ENCODE data around the gene LMNTD2.
A peak's percentile ranks its signal among the peaks of the same experiment; 100 is the strongest.

Gene LMNTD2

DNA sequence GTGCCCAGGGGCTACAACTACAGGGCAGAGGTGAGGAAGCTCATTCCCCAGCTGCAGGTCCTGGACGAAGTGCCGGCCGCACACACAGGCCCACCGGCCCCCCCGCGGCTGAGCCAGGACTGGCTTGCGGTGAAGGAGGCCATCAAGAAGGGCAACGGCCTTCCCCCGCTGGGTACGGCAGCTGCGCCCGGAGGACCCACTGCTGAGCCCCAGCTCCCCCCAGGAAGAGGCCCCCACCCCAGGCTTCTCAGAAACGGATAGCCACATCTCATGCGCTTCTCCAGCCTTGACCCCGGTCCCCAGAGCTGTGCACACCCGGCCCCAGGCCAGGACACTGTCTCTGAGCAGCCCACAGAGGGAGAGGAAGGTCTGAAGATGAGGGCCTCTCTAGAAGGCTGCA, 9.4 kb downstream of the LMNTD2 start:
- DNase-seq = no peak

DNA sequence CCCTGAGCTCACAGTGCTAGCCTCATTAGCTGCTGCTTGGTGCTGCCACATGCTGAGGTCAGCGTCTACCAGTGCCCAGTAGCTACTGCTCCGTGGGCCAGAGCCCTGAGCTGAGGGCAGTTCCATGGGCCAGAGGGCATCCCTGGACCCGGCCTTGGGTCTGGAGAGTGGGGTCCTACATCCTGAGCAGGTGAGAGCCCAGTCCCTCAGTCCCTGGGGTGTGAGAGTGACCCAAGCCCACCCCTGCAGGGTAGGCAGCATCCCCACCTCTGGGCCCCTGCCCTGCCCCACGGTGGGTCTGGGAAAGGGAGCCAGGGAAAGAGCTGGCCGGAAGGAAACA, 9.8 kb downstream of the LMNTD2 start:
- DNase-seq = no peak

DNA sequence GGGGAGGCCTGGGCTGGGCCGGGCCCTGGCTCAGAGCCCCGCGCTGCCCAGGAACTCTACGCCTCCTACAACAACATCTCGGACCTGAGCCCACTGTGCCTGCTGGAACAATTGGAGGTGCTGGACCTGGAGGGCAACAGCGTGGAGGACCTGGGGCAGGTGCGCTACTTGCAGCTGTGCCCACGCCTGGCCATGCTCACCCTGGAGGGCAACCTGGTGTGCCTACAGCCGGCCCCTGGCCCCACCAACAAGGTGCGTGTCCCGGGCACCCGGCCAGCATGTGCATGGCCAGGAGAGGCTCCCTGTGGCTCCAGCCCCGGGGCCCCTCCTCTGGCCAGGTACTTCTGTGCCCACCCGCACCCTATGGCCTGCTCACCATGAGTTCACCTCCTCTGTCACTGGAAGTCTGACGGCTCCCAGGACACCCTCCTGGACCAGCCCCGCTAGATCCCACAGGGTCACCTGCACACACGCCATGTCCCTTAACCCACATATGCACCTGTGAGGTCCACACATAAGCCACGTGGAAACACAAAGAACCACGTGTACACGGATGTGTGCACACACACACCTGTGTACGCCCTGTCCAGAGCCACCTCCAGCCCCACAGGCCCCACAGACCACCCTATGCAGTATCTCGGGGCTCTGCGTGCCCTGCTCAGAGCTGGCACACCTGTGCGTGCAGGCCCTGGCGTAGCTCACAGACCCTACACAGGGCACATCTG, 10.4 kb downstream of the LMNTD2 start:
- no peak for DNase-seq

DNA sequence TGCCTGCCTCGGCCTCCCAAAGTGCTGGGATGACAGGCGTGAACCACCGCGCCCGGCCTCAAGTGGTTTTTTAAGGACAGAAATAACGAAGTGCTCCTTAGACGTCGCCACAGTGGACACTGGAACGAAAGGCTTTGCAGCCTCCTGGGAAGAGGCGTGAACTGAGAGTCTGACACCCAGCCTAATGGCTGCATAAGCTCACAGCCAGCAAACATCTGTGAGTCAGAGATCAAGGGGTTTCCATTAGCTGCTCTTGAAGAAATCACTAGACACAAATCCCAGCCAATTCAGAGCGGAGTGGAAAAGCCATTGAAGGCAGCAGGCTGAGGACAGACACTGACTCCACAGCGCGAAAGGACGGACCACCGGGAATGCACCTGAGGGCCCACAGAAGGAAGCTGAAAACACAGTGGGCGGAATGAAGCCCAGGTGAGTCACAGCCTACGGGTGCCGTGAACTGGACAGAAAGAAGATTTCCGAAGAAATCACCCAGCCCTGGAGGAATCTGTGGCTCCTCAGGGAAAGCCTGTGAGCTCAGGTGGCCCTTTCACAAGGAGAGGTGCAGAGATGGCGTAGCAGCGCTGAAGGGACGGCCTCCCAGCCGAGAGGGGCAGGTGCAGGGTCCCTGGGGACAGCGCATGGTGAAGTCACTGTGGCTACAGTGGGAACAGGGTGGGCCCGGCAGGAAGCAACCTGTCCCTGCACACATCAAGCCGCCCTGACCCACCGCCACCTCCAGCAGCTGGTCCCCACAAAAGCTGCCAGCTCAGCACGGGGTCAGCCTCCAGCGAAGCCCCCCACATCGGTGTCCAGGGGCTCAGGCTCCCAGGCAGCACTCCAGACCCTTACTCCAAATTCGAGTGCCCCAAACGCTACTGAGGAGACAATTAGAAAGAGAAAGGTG, 11.6 kb downstream of the LMNTD2 start:
- DNase-seq = no peak

DNA sequence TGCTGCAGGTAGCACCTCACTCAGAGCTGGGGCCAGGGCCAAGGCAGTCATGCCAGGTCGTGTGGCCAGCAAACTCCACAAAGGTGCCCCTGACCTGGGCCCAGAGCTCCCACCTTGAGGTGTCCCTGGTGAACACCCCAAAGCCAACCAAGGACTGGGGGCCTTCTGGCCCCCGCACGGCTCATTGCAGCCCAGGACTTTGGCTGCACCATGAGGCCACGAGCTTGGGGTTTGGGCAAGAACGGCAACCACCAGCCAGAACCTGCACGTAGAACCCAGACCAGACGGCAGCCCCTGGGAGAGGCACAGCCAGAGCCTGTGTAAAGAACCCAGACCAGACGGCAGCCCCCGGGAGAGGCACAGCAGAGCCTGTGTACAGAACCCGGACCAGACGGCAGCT, 15.4 kb downstream of the LMNTD2 start:
- no peak for DNase-seq

DNA sequence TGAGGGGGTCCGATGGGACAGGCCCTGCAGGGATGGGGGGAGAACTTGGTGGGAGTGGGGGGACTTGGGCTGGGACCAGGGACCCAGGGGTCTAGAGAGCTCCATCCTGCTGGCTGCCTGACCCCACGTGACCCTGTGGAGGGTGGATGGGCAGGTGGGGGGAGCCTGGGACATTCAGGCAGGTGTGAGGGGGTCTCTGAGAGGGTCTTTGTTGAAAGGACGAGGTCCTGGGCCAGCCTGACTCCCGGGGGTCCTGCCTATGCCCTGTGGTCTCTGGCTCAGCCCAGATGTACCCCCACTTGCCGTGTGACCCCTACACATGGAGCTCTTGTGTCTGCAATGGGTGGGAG, 15.7 kb downstream of the LMNTD2 start:
- DNase-seq = no peak

DNA sequence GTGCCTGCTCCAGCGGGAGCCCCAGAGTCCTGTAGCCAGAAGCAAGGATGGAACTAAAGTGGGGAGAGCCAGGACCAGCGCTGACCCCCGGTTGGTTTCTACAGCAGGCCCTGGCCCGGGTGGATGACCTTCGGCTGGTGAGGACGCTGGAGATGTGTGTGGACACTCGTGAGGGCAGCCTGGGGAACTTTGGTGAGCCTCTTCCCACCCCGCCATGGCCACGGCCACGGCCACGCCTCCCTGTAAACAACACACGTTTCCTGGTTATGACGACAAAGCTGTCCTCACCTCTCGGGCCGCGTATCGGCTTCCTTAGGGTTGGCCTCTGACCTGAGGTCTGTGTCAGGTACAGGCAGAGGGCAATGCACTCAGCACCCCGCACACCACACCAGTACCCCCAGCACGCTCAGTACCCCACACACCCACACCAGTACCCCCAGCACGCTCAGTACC, 19.1 kb downstream of the LMNTD2 start:
- no peak for DNase-seq

DNA sequence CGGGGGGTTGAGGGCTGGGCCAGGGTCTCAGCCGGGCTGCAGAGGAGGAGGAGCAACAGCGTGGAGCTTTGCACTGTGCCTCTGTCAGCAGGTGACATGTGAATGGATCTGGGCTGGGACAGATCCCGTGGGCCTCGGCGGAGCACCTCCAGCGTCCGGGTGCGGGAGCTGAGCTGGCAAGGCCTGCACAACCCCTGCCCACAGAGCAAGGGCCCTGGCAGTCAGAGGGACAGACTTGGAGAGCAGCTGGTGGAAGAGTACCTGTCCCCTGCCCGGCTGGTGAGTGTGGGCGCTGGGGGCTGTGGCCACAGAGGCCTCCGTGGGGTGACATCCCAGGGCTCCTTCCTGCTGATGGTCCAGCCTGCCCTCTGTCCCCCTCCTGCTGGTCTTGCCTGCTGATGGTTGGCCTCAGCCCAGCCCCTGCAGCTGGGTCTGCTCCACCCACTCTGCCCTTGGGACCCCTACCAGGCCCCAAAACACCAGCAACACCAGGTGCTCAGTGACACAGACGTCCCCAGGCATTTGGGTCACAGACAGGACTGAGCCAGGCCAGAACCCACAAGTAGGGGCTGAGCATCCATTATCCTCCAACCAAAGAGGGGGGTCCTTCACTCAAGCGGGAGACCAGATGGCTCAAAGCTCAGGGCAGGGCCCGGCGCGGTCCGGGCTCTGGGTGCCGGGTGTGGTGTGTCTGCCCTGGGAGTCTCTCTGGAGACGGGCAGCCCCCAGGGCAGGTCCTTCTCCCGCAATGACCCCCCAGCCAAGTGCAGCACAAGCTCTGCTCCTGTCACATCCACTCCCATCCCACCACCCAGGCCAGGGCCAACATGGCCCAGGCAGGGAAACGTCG, 19.7 kb downstream of the LMNTD2 start:
- no peak for DNase-seq

DNA sequence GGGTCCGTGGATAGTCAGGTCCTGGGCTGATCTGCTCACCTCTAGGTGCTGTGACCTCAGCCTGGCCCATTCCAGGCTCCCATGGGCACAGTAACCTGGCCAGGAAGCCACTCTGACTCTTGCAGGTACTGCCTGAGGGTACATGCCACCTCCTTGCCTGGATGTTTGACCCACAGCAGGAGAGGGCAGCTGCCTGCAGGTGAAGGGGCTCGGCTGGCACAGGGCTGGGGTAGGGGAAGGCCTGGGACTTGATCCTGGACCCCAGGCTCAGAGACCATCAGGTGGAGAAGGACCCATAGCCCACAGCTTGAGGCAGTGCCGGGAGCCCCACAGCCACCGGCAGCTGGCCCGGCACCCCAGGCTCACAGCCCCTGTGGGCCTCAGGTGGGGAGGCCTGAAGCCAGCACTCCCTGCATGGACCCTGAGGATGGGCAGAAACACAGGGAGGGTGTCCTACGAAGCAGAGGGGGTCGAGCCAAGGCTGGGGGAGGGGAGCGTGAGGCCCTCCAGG, 20.5 kb downstream of the LMNTD2 start:
- DNase-seq = no peak

DNA sequence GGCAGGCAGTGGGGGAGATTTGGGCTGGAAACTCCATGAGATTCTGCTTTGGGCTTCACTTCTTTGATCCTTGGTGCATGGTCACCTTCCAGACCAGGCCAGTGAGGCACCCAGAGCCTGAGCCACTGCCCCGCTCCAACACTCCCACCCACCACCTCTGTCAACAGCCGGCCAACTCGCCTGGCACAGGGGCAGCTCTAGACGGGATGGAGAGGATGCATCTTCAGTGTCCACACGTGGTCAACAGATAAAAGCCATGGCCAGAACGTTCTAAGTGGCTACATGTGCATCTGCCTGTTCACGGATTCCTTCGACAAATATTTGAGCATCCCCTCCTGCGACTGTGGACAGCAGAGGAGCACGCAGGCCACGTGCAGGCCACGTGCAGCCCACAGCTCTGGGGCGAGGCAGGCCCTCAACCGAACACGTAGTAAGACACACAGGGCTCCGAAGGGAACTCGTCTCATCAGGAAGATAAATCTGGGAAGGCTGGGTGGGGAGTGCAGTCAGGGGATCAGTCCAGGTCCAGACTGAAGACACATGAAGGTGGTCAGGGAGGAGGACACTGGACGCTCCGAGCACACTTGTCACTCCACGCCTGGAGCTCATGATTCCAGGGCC, 22.0 kb downstream of the LMNTD2 start:
- no peak for DNase-seq

DNA sequence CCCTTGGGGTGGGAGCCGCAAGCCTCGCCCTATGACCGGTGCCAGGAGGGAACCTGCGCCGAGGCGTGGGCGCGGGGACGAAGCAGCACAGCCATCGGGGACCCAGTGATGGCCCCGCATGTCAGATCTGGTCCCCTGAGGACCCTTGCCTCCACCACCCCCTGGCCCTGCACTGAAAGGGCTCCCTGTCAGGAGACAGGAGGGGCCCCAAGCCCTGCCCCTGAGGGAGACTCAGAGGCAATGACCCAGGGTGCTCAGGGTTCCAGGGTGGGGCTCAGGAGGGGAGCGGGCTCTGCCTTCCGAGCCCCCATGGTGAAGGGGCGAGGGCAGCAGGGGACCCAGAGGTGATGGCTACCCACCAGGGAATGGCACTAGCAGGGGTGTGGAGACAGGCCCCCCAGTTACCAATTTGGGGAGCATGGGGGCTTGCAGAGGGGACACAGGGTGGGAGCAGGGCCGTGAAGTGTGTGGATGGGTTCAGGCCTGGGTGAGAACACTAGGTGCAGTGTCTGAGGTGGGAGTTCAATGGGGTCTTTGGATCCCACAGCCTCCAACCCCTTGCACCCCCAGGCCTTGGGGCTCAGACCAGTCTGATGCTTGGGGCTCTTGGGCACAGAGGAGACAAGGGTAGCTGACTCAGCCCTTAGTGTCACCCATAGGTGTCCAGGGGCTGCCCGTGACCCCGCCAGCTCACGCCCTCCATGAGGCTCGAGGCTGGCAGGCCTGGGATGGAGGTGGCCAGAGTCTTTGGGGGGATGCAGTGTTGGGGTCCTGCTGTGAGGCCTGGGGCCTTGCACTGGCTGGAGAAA, 22.7 kb downstream of the LMNTD2 start:
- DNase-seq = no peak

DNA sequence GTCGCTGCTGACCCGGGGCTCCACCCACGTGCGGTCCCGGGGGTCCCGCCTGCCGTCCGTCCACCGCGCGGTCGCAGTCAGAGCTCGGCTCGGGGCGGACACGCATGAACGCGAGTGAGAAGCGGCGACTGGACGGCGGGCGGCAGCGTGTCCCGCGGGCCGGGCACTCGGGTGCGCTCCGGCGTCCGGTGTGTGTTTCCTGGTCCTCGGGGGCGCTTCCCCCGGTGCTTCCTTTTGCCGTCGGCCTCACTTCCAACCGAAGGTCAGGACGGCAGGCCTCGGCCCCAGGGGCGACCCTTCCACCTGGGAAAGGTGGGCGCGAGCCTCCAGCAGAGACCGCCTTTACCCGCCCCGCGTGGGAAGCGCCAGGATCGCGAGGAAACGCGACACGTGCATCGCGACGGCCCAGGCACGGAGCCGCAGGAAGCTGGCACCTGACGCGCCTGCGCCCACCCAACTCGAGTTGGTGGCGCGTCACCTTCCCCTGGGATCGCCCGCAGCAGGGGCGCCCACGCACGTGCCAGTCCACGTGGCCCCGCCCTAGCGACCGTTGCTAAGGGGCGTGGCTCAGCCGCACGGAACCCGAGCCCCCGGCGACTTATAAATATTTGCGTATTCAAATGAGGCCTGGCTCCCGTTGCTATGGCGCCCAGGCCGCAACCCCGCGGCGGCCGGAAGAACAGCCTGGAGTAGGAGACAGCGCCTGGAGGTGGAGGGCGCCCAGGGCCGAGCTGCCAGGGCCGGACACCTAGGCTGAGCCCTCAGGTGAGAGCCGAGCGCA, 23.5 kb downstream of the LMNTD2 start, which contains the start of gene LRRC56:
TSS of gene LRRC56 (plus strand) at position 687 of the 781 bp plus-strand sequence. CDS start 3,158 bp downstream, outside the sequence.
- peak; percentile 83 for DNase-seq

DNA sequence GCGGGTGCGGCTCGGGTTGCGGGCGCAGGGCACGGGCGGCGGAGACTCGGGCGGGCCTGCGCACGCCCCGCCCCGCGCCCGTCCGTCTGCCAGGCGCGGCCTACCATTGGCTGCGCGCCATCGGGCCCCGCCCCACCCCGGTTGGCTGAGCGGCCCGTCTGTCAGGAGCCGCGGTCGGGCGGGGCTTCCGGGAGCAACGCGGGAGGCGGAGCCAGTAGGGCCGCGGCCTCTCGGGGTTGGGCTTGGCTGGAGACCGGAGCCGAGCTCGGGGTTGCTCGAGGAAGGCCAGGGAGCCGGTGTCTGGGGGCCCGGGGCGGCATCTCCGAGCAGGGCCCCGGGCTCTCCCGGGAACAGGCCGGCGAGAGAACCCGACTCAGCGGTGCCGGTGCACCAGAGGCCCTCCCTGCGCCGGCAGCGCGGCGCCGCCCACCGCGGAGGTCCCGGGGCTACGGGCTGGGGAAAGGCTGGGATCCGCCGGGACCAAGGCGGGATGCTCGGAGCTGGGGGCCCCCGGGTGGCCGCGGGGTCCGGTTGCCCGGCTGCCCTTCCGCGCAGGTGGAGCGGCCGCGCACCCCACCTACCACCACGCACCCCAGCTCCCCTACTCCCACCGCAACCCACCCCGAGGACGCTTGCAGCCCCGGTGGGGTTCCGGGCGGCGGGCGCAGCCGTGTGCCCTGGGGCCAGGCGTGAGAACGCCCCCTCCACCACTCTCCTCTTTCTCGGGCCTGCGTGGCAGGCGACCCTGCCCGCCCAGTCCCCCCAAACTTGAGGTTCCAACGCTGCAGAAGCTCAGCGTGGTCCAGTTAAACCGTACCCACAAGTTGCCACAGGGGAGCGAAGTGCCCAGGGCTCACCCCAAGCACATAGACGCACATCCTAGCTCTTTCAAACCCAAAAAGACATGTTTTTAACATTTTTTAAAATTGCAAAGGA, 24.8 kb downstream of the LMNTD2 start, which contains the start of gene HRAS:
TSS of gene HRAS (minus strand) at position 58 of the 936 bp plus-strand sequence.
- DNase-seq = peak; percentile 86

DNA sequence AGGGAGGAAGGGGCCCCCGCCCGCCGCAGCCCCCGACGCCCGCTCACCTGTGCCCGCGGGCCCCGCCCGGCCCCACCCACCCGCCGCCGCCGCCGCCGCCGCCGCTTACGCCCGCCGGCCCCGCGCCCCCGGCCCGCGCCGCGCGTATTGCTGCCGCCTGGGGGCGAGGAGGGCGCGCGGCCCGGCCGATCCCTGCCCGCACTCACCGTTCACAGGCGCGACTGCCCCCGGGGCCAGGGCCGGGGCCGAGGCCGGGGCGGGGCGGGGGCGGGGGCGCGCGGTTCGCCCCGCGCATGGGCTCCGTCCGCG, 25.4 kb downstream of the LMNTD2 start:
- no peak for DNase-seq

DNA sequence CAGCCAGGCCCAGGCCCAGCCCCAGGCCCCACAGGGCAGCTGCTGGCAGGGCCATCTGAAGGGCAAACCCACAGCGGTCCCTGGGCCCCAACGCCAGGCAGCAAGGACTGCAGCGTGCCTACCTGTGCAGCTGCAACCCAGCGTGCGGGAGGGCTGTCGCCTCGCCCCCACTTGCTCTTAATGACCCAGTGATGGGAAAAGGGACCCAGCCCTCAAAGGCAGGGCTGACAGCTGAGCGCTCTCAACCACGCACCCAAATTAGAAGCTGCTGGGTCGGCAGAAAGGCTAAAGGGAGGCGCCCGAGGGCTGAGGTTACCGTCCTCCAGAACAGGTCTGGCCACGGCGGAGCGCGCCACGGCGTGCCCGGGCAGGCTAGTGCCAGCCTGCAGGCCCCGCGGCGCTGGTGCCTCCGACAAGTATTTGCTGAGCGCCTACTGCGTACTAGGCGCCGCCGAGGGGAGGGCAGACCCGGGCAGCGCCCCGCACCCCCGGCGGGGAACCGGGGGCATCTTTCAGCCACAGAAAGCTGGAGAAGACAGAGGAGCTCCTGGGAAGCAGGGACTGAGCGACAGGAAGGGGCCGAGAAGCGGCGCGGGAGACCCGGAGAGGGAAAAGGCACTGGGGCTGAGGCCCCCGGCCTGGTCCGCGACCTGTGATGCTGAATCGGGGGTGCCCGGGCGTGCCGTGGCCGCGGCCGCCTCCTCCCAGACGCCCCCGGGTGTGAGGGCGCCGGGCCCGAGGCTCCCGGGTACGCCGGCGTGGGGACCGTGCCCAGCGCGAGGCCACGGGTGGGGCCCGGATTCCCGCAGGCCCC, 25.9 kb downstream of the LMNTD2 start:
- DNase-seq = no peak

DNA sequence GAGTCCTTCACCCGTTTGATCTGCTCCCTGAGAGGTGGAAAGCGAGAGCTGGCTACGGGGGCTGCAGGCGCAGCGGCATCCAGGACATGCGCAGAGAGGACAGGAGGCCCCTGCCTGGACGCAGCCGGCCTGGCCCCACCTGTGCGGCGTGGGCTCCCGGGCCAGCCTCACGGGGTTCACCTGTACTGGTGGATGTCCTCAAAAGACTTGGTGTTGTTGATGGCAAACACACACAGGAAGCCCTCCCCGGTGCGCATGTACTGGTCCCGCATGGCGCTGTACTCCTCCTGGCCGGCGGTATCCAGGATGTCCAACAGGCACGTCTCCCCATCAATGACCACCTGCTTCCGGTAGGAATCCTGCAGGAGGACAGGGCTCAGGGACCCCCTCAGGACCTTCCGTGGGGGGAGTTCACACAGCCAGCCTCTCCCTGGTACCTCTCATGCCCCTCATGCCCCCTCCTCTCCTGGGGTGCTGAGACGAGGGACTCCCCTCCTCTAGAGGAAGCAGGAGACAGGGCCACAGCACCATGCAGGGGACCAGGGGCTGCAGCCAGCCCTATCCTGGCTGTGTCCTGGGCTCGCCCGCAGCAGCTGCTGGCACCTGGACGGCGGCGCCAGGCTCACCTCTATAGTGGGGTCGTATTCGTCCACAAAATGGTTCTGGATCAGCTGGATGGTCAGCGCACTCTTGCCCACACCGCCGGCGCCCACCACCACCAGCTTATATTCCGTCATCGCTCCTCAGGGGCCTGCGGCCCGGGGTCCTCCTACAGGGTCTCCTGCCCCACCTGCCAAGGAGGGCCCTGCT, 26.7 kb downstream of the LMNTD2 start:
- DNase-seq = no peak

DNA sequence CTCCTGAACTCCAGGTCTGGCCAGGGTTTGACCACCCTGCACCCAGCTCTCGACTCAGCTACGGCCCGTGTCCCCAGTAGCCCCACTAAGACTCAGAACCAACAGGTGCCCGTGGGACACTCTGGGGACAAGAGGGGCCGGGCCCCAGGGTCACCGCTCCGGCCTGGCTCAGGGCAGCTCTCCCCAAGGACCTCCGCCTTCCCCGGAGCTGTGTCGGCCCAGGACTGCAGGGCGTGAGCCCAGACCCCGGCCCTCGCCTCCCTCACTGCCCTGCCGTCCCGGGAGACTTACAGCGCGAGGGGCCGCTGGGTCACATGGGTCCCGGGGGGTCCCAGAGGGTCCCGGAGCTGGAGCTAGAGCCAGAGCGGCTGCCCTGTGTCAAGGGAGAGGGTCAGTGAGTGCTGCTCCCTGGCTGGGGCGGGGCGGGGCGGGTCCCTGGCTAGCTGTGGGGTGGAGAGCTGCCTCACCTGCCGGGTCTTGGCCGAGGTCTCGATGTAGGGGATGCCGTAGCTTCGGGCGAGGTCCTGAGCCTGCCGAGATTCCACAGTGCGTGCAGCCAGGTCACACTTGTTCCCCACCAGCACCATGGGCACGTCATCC, 27.5 kb downstream of the LMNTD2 start:
- DNase-seq = no peak

All from T1000 (cell line).